Fibroblast of skin of left quadriceps (primary cell): ENCODE measurements around the gene DDX31.

Source experiments
- DNase-seq, 2 experiments: peaks; one replicate each; pipeline ENCODE4 v3.0.0-alpha.2; 2013; ENCODE audit warnings: low read depth in 2 of 2

DDX31 gene

DNA sequence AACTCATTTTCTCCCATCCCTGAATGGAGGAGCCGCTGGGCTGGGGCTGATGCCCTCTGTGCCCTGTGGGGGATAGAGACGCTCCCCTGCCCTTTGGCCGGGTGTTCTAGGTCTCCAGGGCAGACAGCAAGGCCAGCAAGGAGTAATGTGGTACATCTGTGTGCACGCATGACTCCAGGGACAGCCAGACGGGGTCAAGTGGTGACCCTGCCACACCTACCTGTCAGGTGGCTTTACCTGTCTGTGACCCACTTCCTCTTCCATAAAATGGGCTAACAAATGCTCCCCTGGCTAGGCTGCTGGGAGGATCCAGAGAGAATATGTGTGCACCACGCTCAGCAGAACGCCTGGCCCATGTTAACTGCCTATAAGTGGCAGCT, 122.7 kb downstream of the DDX31 start:
- DNase-seq = no peak

DNA sequence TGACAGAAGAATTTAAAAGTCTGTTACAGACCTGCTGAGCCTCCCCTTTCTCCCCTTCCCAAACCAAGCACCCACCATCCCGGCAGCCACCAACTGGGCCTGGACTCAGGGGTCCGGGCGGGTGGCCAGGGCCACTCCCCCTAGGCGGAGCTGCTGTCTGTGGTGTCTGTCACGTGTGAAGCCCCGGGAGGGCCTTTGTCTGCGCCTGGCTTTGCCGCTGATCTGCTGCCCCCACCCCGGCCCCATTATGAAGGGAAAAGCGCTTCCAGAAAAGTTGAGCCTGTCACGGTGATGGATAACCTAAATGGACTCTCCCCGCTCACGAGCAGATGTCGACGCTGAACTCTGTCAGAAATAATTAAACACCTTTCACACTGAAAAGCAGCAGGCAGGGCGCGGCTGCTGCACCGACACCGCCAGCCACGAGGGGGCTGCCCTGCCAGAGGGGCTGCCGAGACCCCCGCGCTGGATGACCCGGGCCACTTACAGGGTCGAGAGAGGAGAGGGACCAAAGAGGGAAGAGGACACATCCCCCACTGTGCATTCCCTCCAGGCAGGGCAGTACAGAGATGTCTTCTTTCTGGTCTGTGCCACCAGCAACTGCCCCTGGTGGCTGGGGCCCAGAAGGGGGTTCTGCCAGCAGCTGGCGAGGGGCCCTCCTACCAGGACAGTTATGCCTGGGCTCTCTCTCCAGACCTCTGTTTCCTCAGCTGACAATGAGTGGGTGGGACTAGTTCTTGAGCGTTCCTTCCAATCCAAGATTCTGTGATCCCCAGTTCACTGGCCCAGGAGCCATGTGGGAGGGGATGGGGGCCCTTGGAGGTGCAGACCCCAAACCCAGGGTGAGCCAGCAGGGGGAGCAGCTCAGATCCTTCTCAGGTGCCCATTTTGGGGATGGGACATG, 123.4 kb downstream of the DDX31 start:
- peak; percentile 2 to 3 for DNase-seq

DNA sequence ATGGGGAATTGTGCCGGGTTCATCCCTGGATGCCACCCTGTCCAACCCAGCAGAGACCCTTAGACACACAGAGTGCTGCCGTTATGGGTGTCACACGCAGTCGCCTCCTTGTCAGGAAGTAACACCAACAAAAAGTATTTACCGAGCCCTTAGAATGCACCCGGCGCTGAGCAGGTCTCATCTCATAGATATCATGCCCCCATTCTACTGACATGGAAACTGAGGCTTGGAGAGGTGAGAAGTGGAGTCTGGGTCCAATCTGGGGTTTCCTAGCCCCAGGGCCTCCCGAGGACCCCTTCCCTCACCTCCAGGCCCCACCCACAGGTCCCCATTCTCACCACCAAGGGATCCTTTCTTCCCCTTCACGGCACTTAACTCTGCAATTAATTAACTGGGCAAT, 124.2 kb downstream of the DDX31 start:
- DNase-seq = no peak

DNA sequence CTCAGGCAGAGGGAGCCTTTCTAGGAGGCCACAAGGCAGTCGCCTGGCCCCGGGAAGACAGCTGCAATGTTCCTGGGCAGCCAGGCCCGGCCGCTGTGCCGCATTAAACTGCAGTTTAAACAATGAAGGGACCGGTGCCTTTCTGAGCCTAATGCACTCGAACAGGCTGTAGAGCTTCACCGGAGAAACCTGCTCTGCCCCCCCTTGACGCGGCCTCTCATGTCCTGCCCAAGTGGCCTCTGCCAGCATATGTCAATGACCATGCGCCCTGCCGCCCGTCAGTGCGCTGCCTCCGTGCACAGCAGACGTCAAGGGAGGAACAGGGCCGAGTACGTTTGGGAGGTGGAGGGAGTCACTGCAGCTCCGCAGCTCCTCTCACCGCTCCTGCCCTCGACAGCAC, 125.8 kb downstream of the DDX31 start:
- no peak for DNase-seq

DNA sequence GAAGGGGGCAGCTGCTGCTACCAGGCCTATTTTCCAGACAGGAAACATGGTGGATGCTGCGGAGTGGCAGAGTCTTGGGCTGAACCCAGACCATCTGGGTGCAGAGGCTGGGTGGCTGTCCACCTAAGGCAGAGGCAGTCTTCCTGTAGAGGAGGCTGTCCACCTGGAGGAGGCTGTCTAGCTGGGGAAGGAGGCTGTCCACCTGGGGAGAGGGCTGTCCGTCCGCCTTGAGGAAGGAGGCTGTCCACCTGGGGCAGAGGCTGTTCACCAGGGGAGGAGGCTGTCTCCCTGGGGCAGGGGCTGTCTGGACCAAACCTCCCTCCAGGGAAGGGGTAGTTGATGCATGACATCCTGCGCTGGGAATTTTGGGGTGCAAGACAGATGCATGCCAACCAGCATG, 126.5 kb downstream of the DDX31 start:
- DNase-seq = no peak
